KMS-11 (cell line): ENCODE measurements around the gene MSI2.

Experiments
- H2AFZ ChIP-seq: fragments of 200-600 bp; sonication (generic); 2 replicates; pipeline ENCODE4 v1.6.1; 2016; ENCODE audit warnings: antibody characterized with exemption, mixed run types, low read depth
- H3K27ac ChIP-seq: fragments of 200-600 bp; sonication (generic); 2 replicates; pipeline ENCODE4 v1.6.1; 2016; ENCODE audit warnings: mild to moderate bottlenecking, mixed run types
- H3K27me3 ChIP-seq: fragments of 200-600 bp; sonication (generic); 2 replicates; pipeline ENCODE4 v1.6.1; 2017; ENCODE audit warnings: mild to moderate bottlenecking, low read depth, mixed run types, moderate library complexity; ENCODE audit not compliant: insufficient read depth
- H3K36me3 ChIP-seq: fragments of 200-600 bp; sonication (generic); 2 replicates; pipeline ENCODE4 v1.6.1; 2017; ENCODE audit warnings: mild to moderate bottlenecking, mixed run types; ENCODE audit not compliant: insufficient read depth
- H3K4me1 ChIP-seq: fragments of 200-600 bp; sonication (generic); 2 replicates; pipeline ENCODE4 v1.6.1; 2016; ENCODE audit warnings: mild to moderate bottlenecking, low read depth, mixed run types; ENCODE audit not compliant: poor library complexity, severe bottlenecking
- H3K4me2 ChIP-seq: fragments of 200-600 bp; sonication (generic); 2 replicates; pipeline ENCODE4 v1.7.0; 2016; ENCODE audit warnings: mild to moderate bottlenecking, mixed run types
- H3K4me3 ChIP-seq: fragments of 200-600 bp; sonication (generic); IDR thresholded peaks from 2 replicates; pipeline ENCODE4 v1.6.1; 2017; ENCODE audit warnings: low read depth, low read length, mixed read lengths; ENCODE audit not compliant: insufficient read depth
- H3K79me2 ChIP-seq: fragments of 200-600 bp; sonication (generic); 2 replicates; pipeline ENCODE4 v1.6.1; 2016; ENCODE audit warnings: low read depth, mixed run types; ENCODE audit not compliant: insufficient read depth
- H3K9ac ChIP-seq: fragments of 200-600 bp; sonication (generic); 2 replicates; pipeline ENCODE4 v1.6.1; 2016; ENCODE audit warnings: mild to moderate bottlenecking, mixed run types
- H4K20me1 ChIP-seq: fragments of 200-600 bp; sonication (generic); 2 replicates; pipeline ENCODE4 v1.6.1; 2016; ENCODE audit warnings: mild to moderate bottlenecking, mixed run types; ENCODE audit not compliant: insufficient read depth
- TF ChIP-seq, protein P1 (sequence below): fragments of 200-600 bp; sonication (generic); conservative IDR thresholded peaks from 2 replicates; pipeline ENCODE4 v1.6.1; 2017; ENCODE audit warnings: low read depth, mild to moderate bottlenecking, antibody characterized with exemption, low read length, moderate library complexity, mixed read lengths

MSI2 gene

DNA sequence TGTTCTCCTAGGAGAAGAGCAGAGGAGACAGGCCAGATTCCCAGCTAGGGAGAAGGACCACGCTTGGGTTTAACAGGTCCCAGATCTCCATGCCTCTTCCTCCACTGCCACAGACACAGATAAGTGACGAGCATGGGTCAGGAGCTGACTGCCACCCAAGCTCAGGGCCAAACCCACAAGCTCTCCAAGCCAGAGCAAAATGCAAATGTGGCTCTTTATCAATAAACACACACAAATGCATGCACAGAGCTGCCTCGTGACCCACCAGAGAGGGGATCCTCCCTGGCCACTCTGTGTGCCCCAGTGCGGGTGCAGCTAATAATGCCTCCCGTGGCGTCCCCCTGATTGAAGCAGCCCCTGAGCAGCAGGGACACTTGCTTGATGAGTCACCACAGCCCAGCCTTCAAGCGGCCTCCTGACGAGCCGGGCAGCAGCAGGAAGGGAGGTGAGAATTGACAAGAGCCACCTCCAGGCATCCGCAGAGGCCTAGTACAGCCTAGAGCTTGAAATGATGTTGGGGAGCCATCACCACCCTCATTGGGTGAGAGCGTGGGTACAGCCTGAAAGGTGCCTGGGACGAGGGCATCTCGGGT is 344.9 kb downstream of the MSI2 start:
- Histone ChIP-seq H3K79me2 (peaks cover 21% of the 10 kb centered on the region; the same call in 1 of the 2 replicates), H3K4me3 (no peak overlapping the region), H3K9ac (no peak overlapping the region), H2AFZ (no peak overlapping the region), H3K36me3 (no peaks in the 10 kb centered on the region; the same call in 1 of the 2 replicates), H3K27me3 (no peaks in the 10 kb centered on the region), H4K20me1 (no peaks in the 10 kb centered on the region), H3K4me2 (peak overlapping the region; percentile 38; the same call in 1 of the 2 replicates), H3K27ac (peak overlapping the region; percentile 97; the same call in 1 of the 2 replicates), H3K4me1 (peaks cover 91% of the 10 kb centered on the region)
- TF ChIP-seq, protein P1, sequence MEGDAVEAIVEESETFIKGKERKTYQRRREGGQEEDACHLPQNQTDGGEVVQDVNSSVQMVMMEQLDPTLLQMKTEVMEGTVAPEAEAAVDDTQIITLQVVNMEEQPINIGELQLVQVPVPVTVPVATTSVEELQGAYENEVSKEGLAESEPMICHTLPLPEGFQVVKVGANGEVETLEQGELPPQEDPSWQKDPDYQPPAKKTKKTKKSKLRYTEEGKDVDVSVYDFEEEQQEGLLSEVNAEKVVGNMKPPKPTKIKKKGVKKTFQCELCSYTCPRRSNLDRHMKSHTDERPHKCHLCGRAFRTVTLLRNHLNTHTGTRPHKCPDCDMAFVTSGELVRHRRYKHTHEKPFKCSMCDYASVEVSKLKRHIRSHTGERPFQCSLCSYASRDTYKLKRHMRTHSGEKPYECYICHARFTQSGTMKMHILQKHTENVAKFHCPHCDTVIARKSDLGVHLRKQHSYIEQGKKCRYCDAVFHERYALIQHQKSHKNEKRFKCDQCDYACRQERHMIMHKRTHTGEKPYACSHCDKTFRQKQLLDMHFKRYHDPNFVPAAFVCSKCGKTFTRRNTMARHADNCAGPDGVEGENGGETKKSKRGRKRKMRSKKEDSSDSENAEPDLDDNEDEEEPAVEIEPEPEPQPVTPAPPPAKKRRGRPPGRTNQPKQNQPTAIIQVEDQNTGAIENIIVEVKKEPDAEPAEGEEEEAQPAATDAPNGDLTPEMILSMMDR: no peak

DNA sequence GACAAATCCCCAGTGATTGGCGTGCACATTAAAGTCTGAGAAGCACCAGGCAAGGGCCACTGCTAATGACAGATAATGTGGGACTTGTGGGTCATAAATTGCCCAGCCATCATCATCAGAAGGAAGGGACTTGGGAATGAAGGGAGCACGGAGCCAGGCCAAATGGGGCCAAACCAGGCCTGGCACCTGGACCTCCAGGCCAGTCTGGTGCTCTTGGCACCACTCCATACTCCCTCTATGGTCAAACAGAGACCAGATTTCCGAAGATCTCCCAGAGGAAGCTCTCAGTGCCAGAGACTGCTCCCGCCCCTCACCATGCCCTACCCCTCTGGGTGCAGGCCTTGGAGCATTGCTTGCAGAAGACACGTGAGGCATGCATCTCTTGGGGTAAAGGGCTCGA is 346.6 kb downstream of the MSI2 start:
- peak overlapping the region; percentile 97 for H3K27ac ChIP-seq

DNA sequence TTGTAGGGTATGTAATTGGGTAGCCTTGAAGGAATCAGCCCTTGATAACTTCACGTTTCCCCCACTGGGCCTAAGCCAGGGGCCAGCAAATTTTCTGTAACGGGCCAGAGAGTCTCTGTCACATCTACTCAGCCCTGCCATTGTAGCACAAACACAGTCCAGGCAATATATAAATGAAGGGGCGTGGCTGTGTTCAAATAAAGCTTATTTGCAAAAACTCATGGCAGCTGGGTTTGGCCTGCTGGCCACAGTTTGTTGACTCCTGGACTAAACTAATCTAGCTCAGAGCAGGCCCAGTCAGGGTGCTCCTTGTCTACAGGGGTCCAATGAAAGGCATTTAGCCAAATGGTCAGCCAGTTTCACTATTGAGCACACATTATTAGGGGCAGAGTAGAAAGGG is 347.2 kb downstream of the MSI2 start:
- H3K27me3 ChIP-seq: no peaks in the 10 kb centered on the region
- no peak overlapping the region for H3K4me3 ChIP-seq
- peaks cover 97% of the 10 kb centered on the region for H3K4me1 ChIP-seq
- H3K27ac ChIP-seq: peak overlapping the region; percentile 97
- H3K9ac ChIP-seq: peak overlapping the region; percentile 70; the same call in 1 of the 2 replicates
- H4K20me1 ChIP-seq: no peaks in the 10 kb centered on the region
- H3K4me2 ChIP-seq: peak overlapping the region; percentile 99
- peaks cover 27% of the 10 kb centered on the region; the same call in 1 of the 2 replicates for H3K79me2 ChIP-seq
- no peaks in the 10 kb centered on the region for H3K36me3 ChIP-seq
- no peak overlapping the region for H2AFZ ChIP-seq
- TF ChIP-seq, protein P1: no peak

More for the DNA sequence above, 346.6 kb downstream of the MSI2 start:
- TF ChIP-seq, protein P1: no peak
- peaks cover 99% of the 10 kb centered on the region for H3K4me1 ChIP-seq
- H3K4me3 ChIP-seq: no peak overlapping the region
- no peaks in the 10 kb centered on the region for H3K27me3 ChIP-seq
- H3K36me3 ChIP-seq: no peaks in the 10 kb centered on the region
- H4K20me1 ChIP-seq: no peaks in the 10 kb centered on the region
- peaks cover 27% of the 10 kb centered on the region; the same call in 1 of the 2 replicates for H3K79me2 ChIP-seq
- peak overlapping the region; percentile 70; the same call in 1 of the 2 replicates for H3K9ac ChIP-seq
- H2AFZ ChIP-seq: no peak overlapping the region
- H3K4me2 ChIP-seq: peak overlapping the region; percentile 99

- no peaks in the 10 kb centered on the region for H4K20me1 ChIP-seq
- no peak overlapping the region for H2AFZ ChIP-seq
- H3K4me2 ChIP-seq: peak overlapping the region; percentile 99
- peaks cover 27% of the 10 kb centered on the region; the same call in 1 of the 2 replicates for H3K79me2 ChIP-seq
- H3K9ac ChIP-seq: peak overlapping the region; percentile 70
- H3K4me1 ChIP-seq: peaks cover 95% of the 10 kb centered on the region
- H3K27ac ChIP-seq: peak overlapping the region; percentile 97
- no peaks in the 10 kb centered on the region for H3K27me3 ChIP-seq
- TF ChIP-seq, protein P1: no peak
- no peak overlapping the region for H3K4me3 ChIP-seq
- H3K36me3 ChIP-seq: no peaks in the 10 kb centered on the region
Observed at GRCh38 chr17:57603978-57604377, 347.7 kb downstream of the MSI2 start.
